GM23338 (cell line): ENCODE data around the gene ACBD7. TPM values are rescaled to one million over a fixed set of nuclear protein-coding genes. Genes with fewer than 3 reads are reported as not detected.

Experiments used
- ATAC-seq: fragments of 200-7000 bp; cut with Tn5 transposase; 3 replicates; pipeline ENCODE4 v1.9.1; 2020
- DNase-seq: peaks from one replicate; pipeline ENCODE4 v3.0.0-alpha.2; 2015; ENCODE audit warnings: low spot score
- H2AFZ ChIP-seq: fragments of 200-600 bp; sonication (generic); 2 replicates; pipeline ENCODE4 v1.8.0; 2016; ENCODE audit warnings: antibody characterized with exemption, mild to moderate bottlenecking, moderate library complexity
- H3F3A ChIP-seq: fragments of 200-600 bp; sonication (generic); replicated peaks from 2 replicates; pipeline ENCODE4 v1.8.0; 2017; ENCODE audit warnings: antibody characterized with exemption, mixed run types, low read depth
- H3K27ac ChIP-seq: fragments of 200-600 bp; sonication (generic); 2 replicates; pipeline ENCODE4 v1.6.1; 2016; ENCODE audit warnings: low read depth
- H3K27me3 ChIP-seq: fragments of 200-600 bp; sonication (generic); 2 replicates; pipeline ENCODE4 v1.8.0; 2016; ENCODE audit warnings: mild to moderate bottlenecking, mixed run types, moderate library complexity; ENCODE audit not compliant: insufficient read depth
- H3K36me3 ChIP-seq: fragments of 200-600 bp; sonication (generic); 2 replicates; pipeline ENCODE4 v1.8.0; 2016; ENCODE audit warnings: mild to moderate bottlenecking; ENCODE audit not compliant: insufficient read depth
- H3K4me1 ChIP-seq: fragments of 200-600 bp; sonication (generic); 2 replicates; pipeline ENCODE4 v1.8.0; 2016; ENCODE audit warnings: mild to moderate bottlenecking, moderate library complexity; ENCODE audit not compliant: insufficient read depth
- H3K4me2 ChIP-seq: fragments of 200-600 bp; sonication (generic); 2 replicates; pipeline ENCODE4 v1.7.1; 2017; ENCODE audit warnings: mixed run types
- H3K4me3 ChIP-seq: fragments of 200-600 bp; sonication (generic); 2 replicates; pipeline ENCODE4 v1.6.1; 2016; ENCODE audit warnings: mixed run types
- H3K79me2 ChIP-seq: fragments of 200-600 bp; sonication (generic); replicated peaks from 2 replicates; pipeline ENCODE4 v1.8.0; 2017; ENCODE audit warnings: mild to moderate bottlenecking; ENCODE audit not compliant: insufficient read depth
- H3K9me2 ChIP-seq: fragments of 200-600 bp; sonication (generic); 2 replicates; pipeline ENCODE4 v1.8.0; 2017; ENCODE audit not compliant: insufficient read depth
- H4K20me1 ChIP-seq: fragments of 200-600 bp; sonication (generic); replicated peaks from 2 replicates; pipeline ENCODE4 v1.8.0; 2017; ENCODE audit warnings: mild to moderate bottlenecking; ENCODE audit not compliant: insufficient read depth
- H3K27ac Mint-ChIP-seq: 2 replicates; pipeline ENCODE4 v1.8.0; 2020; ENCODE audit warnings: inconsistent platforms, mild to moderate bottlenecking, moderate library complexity, mixed read lengths
- H3K27me3 Mint-ChIP-seq: 3 replicates; pipeline ENCODE4 v1.8.0; 2022; ENCODE audit warnings: low read depth, mild to moderate bottlenecking, moderate library complexity, mixed read lengths, inconsistent platforms; ENCODE audit not compliant: insufficient read depth, poor library complexity
- H3K36me3 Mint-ChIP-seq: 3 replicates; pipeline ENCODE4 v1.8.0; 2021; ENCODE audit warnings: low read depth, mild to moderate bottlenecking, inconsistent platforms, moderate library complexity, mixed read lengths
- H3K4me1 Mint-ChIP-seq: 3 replicates; pipeline ENCODE4 v1.8.0; 2020; ENCODE audit warnings: mild to moderate bottlenecking, inconsistent platforms, mixed read lengths
- H3K4me3 Mint-ChIP-seq: 3 replicates; pipeline ENCODE4 v1.8.0; 2021; ENCODE audit warnings: moderate library complexity, mild to moderate bottlenecking, inconsistent platforms, mixed read lengths
- H3K9me3 Mint-ChIP-seq: 3 replicates; pipeline ENCODE4 v1.8.0; 2020; ENCODE audit warnings: moderate library complexity, mild to moderate bottlenecking, inconsistent platforms, mixed read lengths
- EZH2phosphoT487 ChIP-seq: fragments of 200-600 bp; sonication (generic); IDR thresholded peaks from one replicate; pipeline ENCODE4 v1.8.1; 2018; ENCODE audit warnings: antibody characterized with exemption; ENCODE audit not compliant: unreplicated experiment
- NANOG ChIP-seq: IDR thresholded peaks from 2 replicates; pipeline ENCODE4 v1.6.1; 2016; ENCODE audit warnings: antibody characterized with exemption, borderline replicate concordance
- STAT1 ChIP-seq: IDR thresholded peaks from one replicate; pipeline ENCODE4 v1.6.1; 2016; ENCODE audit warnings: antibody characterized with exemption; ENCODE audit not compliant: unreplicated experiment
- ZNF114 ChIP-seq: fragments of 250-450 bp; sonication (Bioruptor Pico); IDR thresholded peaks from 2 replicates; pipeline ENCODE4 v1.5.0; 2020; ENCODE audit warnings: mild to moderate bottlenecking, moderate library complexity
- ZNF462 ChIP-seq: fragments of 250-450 bp; sonication (Bioruptor Pico); IDR thresholded peaks from 2 replicates; pipeline ENCODE4 v1.5.0; 2020; ENCODE audit warnings: mild to moderate bottlenecking, moderate library complexity
- polyA plus RNA-seq: library from polyadenylated mRNA; unstranded; fragments of >200 nt; fragmentation: Nextera tagmentation; extraction: Ambion mirVana; gene quantifications from 2 replicates; pipeline ENCODE4 v1.2.1, GENCODE V29; 2016
- total RNA-seq: library from RNA; depleted of rRNA; stranded (reverse); fragments of >200 nt; shearing (Covaris generic); gene quantifications from 2 replicates; pipeline ENCODE4 v1.2.3, GENCODE V29; 2014
- TF ChIP-seq, protein P1 (sequence below): IDR thresholded peaks from 2 replicates; pipeline ENCODE4 v1.6.1; 2016; ENCODE audit warnings: antibody characterized with exemption

ACBD7 gene
- total and polyA plus RNA-seq, 2 experiments from 2014 or later, result 2.8 to 14.7 TPM

DNA sequence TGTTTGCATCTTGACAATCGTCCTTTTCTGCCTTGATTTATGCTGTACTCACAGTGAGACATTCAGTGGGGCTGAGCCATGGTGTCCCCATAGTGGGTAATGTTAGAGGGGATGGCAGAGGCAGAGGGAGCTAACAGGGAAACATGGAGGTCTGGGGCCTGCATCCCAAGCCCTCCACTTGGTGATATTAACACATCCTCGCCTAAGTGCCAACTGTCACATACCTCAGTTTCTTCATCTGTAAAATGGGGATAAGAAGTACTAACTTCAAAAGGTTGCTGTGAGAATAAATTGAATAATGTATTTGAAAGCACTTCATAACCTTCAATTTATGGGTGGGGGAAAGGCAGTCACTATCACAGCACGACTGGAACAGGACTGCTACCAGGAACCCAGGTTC is 36.3 kb upstream of the ACBD7 start (continued):
- TF ChIP-seq ZNF462 (CRISPR knock-in tag) (no peak), STAT1 (no peak), EZH2phosphoT487 (no peak)

GRCh38 chr10:15124190-15124589 is 35.6 kb upstream of the ACBD7 start:
- Histone ChIP-seq H3K4me3 (no peak overlapping the region), H3K36me3 (peaks cover 6% of the 10 kb centered on the region; the same call in 1 of the 2 replicates), H3K27ac (no peak overlapping the region), H3K4me1 (no peaks in the 10 kb centered on the region), H3K9me2 (no peaks in the 10 kb centered on the region), H3K4me2 (no peak overlapping the region), H3K79me2 (no peaks in the 10 kb centered on the region), H3K27me3 (no peaks in the 10 kb centered on the region), H3F3A (no peaks in the 10 kb centered on the region), H2AFZ (no peak overlapping the region), H4K20me1 (no peaks in the 10 kb centered on the region)
- ATAC-seq, result no peak
- H3K4me3 Mint-ChIP-seq, result no peak overlapping the region
- TF ChIP-seq, protein P1, sequence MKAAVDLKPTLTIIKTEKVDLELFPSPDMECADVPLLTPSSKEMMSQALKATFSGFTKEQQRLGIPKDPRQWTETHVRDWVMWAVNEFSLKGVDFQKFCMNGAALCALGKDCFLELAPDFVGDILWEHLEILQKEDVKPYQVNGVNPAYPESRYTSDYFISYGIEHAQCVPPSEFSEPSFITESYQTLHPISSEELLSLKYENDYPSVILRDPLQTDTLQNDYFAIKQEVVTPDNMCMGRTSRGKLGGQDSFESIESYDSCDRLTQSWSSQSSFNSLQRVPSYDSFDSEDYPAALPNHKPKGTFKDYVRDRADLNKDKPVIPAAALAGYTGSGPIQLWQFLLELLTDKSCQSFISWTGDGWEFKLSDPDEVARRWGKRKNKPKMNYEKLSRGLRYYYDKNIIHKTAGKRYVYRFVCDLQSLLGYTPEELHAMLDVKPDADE, result no peak
- TF ChIP-seq STAT1, result no peak
- TF ChIP-seq ZNF114 (CRISPR knock-in tag), result no peak
- no peak for TF ChIP-seq ZNF462 (CRISPR knock-in tag)
- TF ChIP-seq NANOG, result no peak
- TF ChIP-seq EZH2phosphoT487, result no peak
- H3K9me3 Mint-ChIP-seq, result peaks cover 3% of the 10 kb centered on the region; the same call in 1 of the 3 replicates
- no peaks in the 10 kb centered on the region for H3K4me1 Mint-ChIP-seq
- peaks cover 23% of the 10 kb centered on the region for H3K36me3 Mint-ChIP-seq
- DNase-seq, result no peak
- no peak overlapping the region for H3K27ac Mint-ChIP-seq
- peaks cover 2% of the 10 kb centered on the region for H3K27me3 Mint-ChIP-seq
